Left renal pelvis (tissue), 4 donors: ENCODE results near the gene SBSN. TPM values are rescaled to one million over a fixed set of nuclear protein-coding genes. Genes with fewer than 3 reads are reported as not detected.
"Not testable (repeated sequence)": the region's sequence is repeated elsewhere in the genome, so short reads cannot be mapped to it uniquely, and the experiment has no call there.

ENCODE experiments used
- DNase-seq, 4 donors: peaks; one replicate each; pipeline ENCODE4 v3.0.0-alpha.2; 2013; ENCODE audit warnings: low read depth in 4 of 4, low spot score in 3 of 4
- polyA plus RNA-seq, 4 donors: library from polyadenylated mRNA; unstranded; fragments of 120-200 nt; gene quantifications; one replicate each; pipeline ENCODE4 v1.2.1, GENCODE V29; 2013; ENCODE audit not compliant: insufficient read length in 4 of 4

Gene SBSN
- polyA plus RNA-seq, 4 donors, result 0.11 TPM; not detected in 3

DNA sequence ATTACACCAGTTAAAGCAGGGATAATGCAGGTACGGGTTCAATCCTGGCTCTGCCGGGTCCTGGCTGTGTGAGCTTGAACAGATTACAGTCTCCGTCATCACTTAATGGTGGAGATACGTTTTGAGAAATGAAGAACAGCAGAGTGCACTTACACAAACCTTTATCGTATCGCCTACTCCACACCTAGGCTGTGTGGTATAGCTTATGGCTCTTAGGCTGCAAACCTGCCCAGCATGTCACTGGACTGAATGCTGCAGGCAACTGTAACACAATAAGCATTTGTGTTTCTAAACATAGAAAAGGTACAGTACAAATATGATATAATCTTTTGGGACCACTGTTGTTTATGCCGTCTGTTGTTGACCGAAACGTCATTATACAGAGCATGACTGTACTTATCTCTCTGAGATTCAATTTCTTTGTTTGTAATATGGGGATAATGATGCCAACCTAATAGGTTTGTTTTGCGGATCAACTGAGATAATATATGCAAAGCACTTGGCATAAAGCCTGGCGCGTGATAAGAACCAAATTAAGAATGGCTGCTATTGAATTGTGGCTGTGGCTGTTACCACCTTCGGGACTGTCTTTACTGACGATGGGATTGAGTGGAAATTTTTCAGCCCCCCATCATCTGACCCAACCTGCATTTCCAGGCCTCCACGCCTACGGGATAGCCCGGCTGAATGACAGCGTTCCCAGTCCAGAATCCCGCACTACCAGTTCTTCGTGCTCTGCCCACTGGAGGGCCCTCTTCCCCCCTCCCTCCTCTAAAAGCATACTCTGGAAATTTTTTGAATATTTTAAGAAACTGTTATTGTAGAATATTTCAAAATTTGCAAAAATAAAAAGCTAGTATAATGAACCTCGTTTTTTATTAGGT is 49.1 kb downstream of the SBSN start:
- no peak for DNase-seq

DNA sequence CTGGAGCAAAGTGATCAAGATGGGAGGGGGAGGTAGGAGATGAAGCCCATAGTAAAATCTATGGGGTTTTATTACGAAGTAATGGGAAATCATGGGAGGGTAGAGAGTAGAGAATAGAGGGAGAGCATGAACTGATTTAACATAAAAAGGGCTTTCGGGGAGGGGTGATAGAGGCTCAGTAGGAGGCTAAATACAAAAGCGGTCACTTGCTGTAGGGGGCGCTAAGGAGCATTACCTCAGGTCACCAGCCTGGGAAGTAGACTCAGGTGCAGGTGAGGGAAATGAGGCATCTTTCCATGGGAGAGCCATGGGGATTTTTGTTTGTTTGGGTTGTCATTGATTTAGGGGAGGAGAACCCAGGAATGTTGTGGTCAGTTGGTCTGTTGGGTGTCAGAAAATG is 52.0 kb downstream of the SBSN start:
- no peak for DNase-seq

- DNase-seq, result not testable (repeated sequence)
Measured at GRCh38 chr19:35474594-35474993, 53.5 kb downstream of the SBSN start.

GRCh38 chr19:35474104-35474503 is 54.0 kb downstream of the SBSN start:
- no peak for DNase-seq

Other genes starting within 250 kb of the SBSN start
- under 1 TPM; 0.23 to 0.90 (median 0.42) TPM for gene HAMP, start 245.8 kb downstream of the SBSN start, polyA plus RNA-seq
- 10 to 100 TPM in 1 of 4 donors, 1 to 10 TPM in 3; 3.0 to 11.2 (median 6.2) TPM for gene MAG, start 236.2 kb downstream of the SBSN start, polyA plus RNA-seq
- gene CD22, start 199.1 kb downstream of the SBSN start, polyA plus RNA-seq, result 10 to 100 TPM in 3 of 4 donors, 1 to 10 TPM in 1; 7.5 to 43.9 (median 29.6) TPM
- gene FFAR1, start 180.4 kb downstream of the SBSN start, polyA plus RNA-seq, result under 1 TPM; 0.29 to 0.61 (median 0.41) TPM
- gene FFAR3, start 169.9 kb downstream of the SBSN start, polyA plus RNA-seq, result under 1 TPM in 3 of 4 donors, not detected in 1; 0.16 to 0.71 (median 0.17) TPM
- gene GPR42, start 157.2 kb downstream of the SBSN start, polyA plus RNA-seq, result under 1 TPM in 1 of 4 donors, not detected in 3; 0.33 TPM
- gene FFAR2, start 80.1 kb downstream of the SBSN start, polyA plus RNA-seq, result 1 to 10 TPM in 1 of 4 donors, under 1 TPM in 3; 0.19 to 1.4 (median 0.47) TPM
- 1 to 10 TPM in 1 of 4 donors, under 1 TPM in 3; 0.36 to 1.9 (median 0.59) TPM for gene KRTDAP, start 37.8 kb downstream of the SBSN start, polyA plus RNA-seq
- 100 to 1,000 TPM in 1 of 4 donors, 10 to 100 TPM in 3; 59.7 to 123 (median 83.8) TPM for gene DMKN, start 14.7 kb downstream of the SBSN start, polyA plus RNA-seq
- gene GAPDHS, start 5.1 kb upstream of the SBSN start, polyA plus RNA-seq, result not detected
- gene TMEM147, start 17.3 kb upstream of the SBSN start, polyA plus RNA-seq, result 100 to 1,000 TPM in 1 of 4 donors, 10 to 100 TPM in 3; 58.7 to 102 (median 86.6) TPM
- under 1 TPM in 1 of 4 donors, not detected in 3; 0.14 TPM for gene ATP4A, start 35.3 kb upstream of the SBSN start, polyA plus RNA-seq
- gene PMIS2, start 57.9 kb upstream of the SBSN start, polyA plus RNA-seq, result not detected
- gene HAUS5, start 84.4 kb upstream of the SBSN start, polyA plus RNA-seq, result 10 to 100 TPM; 23.2 to 39.6 (median 25.3) TPM
- 10 to 100 TPM; 49.1 to 81.9 (median 57.7) TPM for gene RBM42, start 100.7 kb upstream of the SBSN start, polyA plus RNA-seq
- 1 to 10 TPM; 1.7 to 3.3 (median 2.3) TPM for gene ETV2, start 113.4 kb upstream of the SBSN start, polyA plus RNA-seq
- 100 to 1,000 TPM; 224 to 359 (median 312) TPM for gene COX6B1, start 120.0 kb upstream of the SBSN start, polyA plus RNA-seq
- 10 to 100 TPM in 3 of 4 donors, under 1 TPM in 1; 0.53 to 67.8 (median 21.8) TPM for gene UPK1A, start 138.2 kb upstream of the SBSN start, polyA plus RNA-seq
- under 1 TPM; 0.27 to 0.63 (median 0.49) TPM for gene ZBTB32, start 176.2 kb upstream of the SBSN start, polyA plus RNA-seq
- gene KMT2B, start 189.7 kb upstream of the SBSN start, polyA plus RNA-seq, result 10 to 100 TPM; 25.1 to 42.0 (median 32.8) TPM
- 1 to 10 TPM; 2.6 to 4.3 (median 3.1) TPM for gene IGFLR1, start 214.1 kb upstream of the SBSN start, polyA plus RNA-seq
- 10 to 100 TPM; 17.2 to 22.0 (median 18.6) TPM for gene U2AF1L4, start 217.1 kb upstream of the SBSN start, polyA plus RNA-seq
- 10 to 100 TPM; 43.4 to 71.8 (median 61.9) TPM for gene PSENEN, start 217.3 kb upstream of the SBSN start, polyA plus RNA-seq
- 10 to 100 TPM in 2 of 4 donors, 1 to 10 TPM in 2; 6.0 to 14.2 (median 9.3) TPM for gene LIN37, start 220.3 kb upstream of the SBSN start, polyA plus RNA-seq
- gene HSPB6, start 228.7 kb upstream of the SBSN start, polyA plus RNA-seq, result 100 to 1,000 TPM in 1 of 4 donors, 10 to 100 TPM in 3; 24.8 to 111 (median 29.2) TPM
- gene PROSER3, start 229.9 kb upstream of the SBSN start, polyA plus RNA-seq, result 10 to 100 TPM; 12.8 to 24.3 (median 17.3) TPM
- 10 to 100 TPM; 18.4 to 43.8 (median 26.5) TPM for gene ARHGAP33, start 247.3 kb upstream of the SBSN start, polyA plus RNA-seq